GM12878 (cell line): ENCODE results near the gene PLEKHA5. TPM values are rescaled to one million over a fixed set of nuclear protein-coding genes. Genes with fewer than 3 reads are reported as not detected.
"Not testable (repeated sequence)": the region's sequence is repeated elsewhere in the genome, so short reads cannot be mapped to it uniquely, and the experiment has no call there.

Source experiments
- ATAC-seq: fragments of 200-7000 bp; cut with Tn5 transposase; 3 replicates; pipeline ENCODE4 v1.9.1; 2020; ENCODE audit warnings: mild to moderate bottlenecking, moderate library complexity
- BruUV-seq: library from RNA; stranded (reverse); fragments of 400-500 nt; replicated peaks from 2 replicates; lab custom pipeline; 2021; lab: Mats Ljungman, UMichigan
- CTCF ChIA-PET: fragments of 300-600 bp; sonication (Branson Sonifier 250); formaldehyde crosslinking; extraction: SDS; loops from one replicate; lab custom pipeline; 2021; ENCODE audit warnings: inconsistent platforms; lab: Yijun Ruan, JAX
- POLR2A ChIA-PET: fragments of 350-600 bp; formaldehyde crosslinking; extraction: SDS; loops from one replicate; lab custom pipeline; 2021; ENCODE audit warnings: inconsistent platforms; lab: Charles Lee
- RAD21 ChIA-PET: fragments of 300-600 bp; sonication (Branson Sonifier 250); formaldehyde crosslinking; loops from one replicate; lab custom pipeline; 2023; ENCODE audit warnings: antibody characterized with exemption; ENCODE audit not compliant: unreplicated experiment; lab: Charles Lee
- SMC1A ChIA-PET: fragments of 300-600 bp; sonication (Branson Sonifier 250); formaldehyde crosslinking; loops from one replicate; lab custom pipeline; 2023; ENCODE audit not compliant: unreplicated experiment, uncharacterized antibody; lab: Charles Lee
- DNase-seq: peaks from one replicate; pipeline ENCODE4 v3.0.0-alpha.2; 2011; ENCODE audit warnings: low read depth, low spot score
- FAIRE-seq: peaks from 3 replicates; lab custom pipeline; 2011; peaks lifted over from hg19 to GRCh38; lab: Jason Lieb, UNC
- H2AFZ ChIP-seq: 2 replicates; pipeline ENCODE4 v1.6.0; 2011; ENCODE audit warnings: low read depth, low read length, control low read depth; ENCODE audit not compliant: control insufficient read depth
- H3K27ac ChIP-seq: 2 replicates; pipeline ENCODE4 v1.5.1; 2011; ENCODE audit warnings: control low read depth; ENCODE audit not compliant: control insufficient read depth, insufficient read depth
- H3K27me3 ChIP-seq, 2 experiments: replicated peaks in 1 of 2; 2 replicates each; pipeline versions ENCODE4 v1.6.0 to v1.6.1; 2011; ENCODE audit warnings: low read length in 1 of 2; ENCODE audit not compliant: control insufficient read depth in 2 of 2, insufficient read depth in 2 of 2
- H3K36me3 ChIP-seq, 2 experiments: 2 replicates each; pipeline ENCODE4 v1.5.1; 2011; ENCODE audit warnings: low read length in 1 of 2; ENCODE audit not compliant: control insufficient read depth in 2 of 2, insufficient read depth in 2 of 2
- H3K4me1 ChIP-seq: 2 replicates; pipeline ENCODE4 v1.6.1; 2011; ENCODE audit warnings: mild to moderate bottlenecking, low read length, moderate library complexity, mixed read lengths; ENCODE audit not compliant: control insufficient read depth, insufficient read depth
- H3K4me2 ChIP-seq: 2 replicates; pipeline ENCODE4 v1.6.0; 2011; ENCODE audit warnings: control low read depth; ENCODE audit not compliant: control insufficient read depth, insufficient read depth
- H3K4me3 ChIP-seq: fragments of 200-600 bp; sonication (generic); 2 replicates; pipeline ENCODE4 v1.5.1; 2016
- H3K79me2 ChIP-seq: 2 replicates; pipeline ENCODE4 v1.6.0; 2011; ENCODE audit warnings: low read length; ENCODE audit not compliant: control insufficient read depth, insufficient read depth
- H3K9ac ChIP-seq: 2 replicates; pipeline ENCODE4 v1.8.0; 2011; ENCODE audit warnings: low read length, control low read depth, mixed read lengths; ENCODE audit not compliant: control insufficient read depth, insufficient read depth
- H3K9me3 ChIP-seq: replicated peaks from 3 replicates; pipeline ENCODE4 v1.5.1; 2011; ENCODE audit warnings: mild to moderate bottlenecking, low read length; ENCODE audit not compliant: control insufficient read depth, insufficient read depth
- H4K20me1 ChIP-seq: 2 replicates; pipeline ENCODE4 v1.6.0; 2011; ENCODE audit not compliant: control insufficient read depth, insufficient read depth
- BRCA1 ChIP-seq: IDR thresholded peaks from 2 replicates; pipeline ENCODE4 v1.6.1; 2011; ENCODE audit warnings: low read depth, low read length, improper control_type of control experiment
- DPF2 ChIP-seq: fragments of 450-650 bp; IDR thresholded peaks from 2 replicates; pipeline ENCODE4 v1.6.1; 2017; ENCODE audit warnings: mild to moderate bottlenecking
- HDAC6 ChIP-seq: fragments of 200-600 bp; sonication (generic); IDR thresholded peaks from one replicate; pipeline ENCODE4 v1.8.0; 2017; ENCODE audit warnings: antibody characterized with exemption; ENCODE audit not compliant: unreplicated experiment
- KDM1A ChIP-seq: fragments of 200-600 bp; sonication (generic); IDR thresholded peaks from 2 replicates; pipeline ENCODE4 v1.6.1; 2016; ENCODE audit warnings: borderline replicate concordance
- MEF2B ChIP-seq: fragments of 450-650 bp; IDR thresholded peaks from 2 replicates; pipeline ENCODE4 v1.6.1; 2018; ENCODE audit warnings: mild to moderate bottlenecking, moderate library complexity; ENCODE audit not compliant: partially characterized antibody, poor library complexity, severe bottlenecking
- PBX3 ChIP-seq: IDR thresholded peaks from 2 replicates; pipeline ENCODE4 v1.6.1; 2011; ENCODE audit warnings: mild to moderate bottlenecking, low read depth, low read length, moderate library complexity; ENCODE audit not compliant: insufficient replicate concordance
- POLR2AphosphoS5 ChIP-seq: IDR thresholded peaks from 2 replicates; pipeline ENCODE4 v1.6.1; 2011; ENCODE audit warnings: mild to moderate bottlenecking, low read length, inconsistent platforms
- PRDM15 ChIP-seq: fragments of 450-650 bp; formaldehyde crosslinking; IDR thresholded peaks from 2 replicates; pipeline ENCODE4 v1.4.0; 2020; ENCODE audit warnings: mild to moderate bottlenecking, moderate library complexity
- RFX5 ChIP-seq: IDR thresholded peaks from 2 replicates; pipeline ENCODE4 v1.6.1; 2011; ENCODE audit warnings: low read depth, low read length, improper control_type of control experiment
- SMC3 ChIP-seq: IDR thresholded peaks from 2 replicates; pipeline ENCODE4 v1.6.1; 2011; ENCODE audit warnings: low read length, improper control_type of control experiment, borderline replicate concordance
- USF1 ChIP-seq: IDR thresholded peaks from 2 replicates; pipeline ENCODE4 v1.6.1; 2011; ENCODE audit warnings: borderline replicate concordance, low read depth, mild to moderate bottlenecking, moderate library complexity, mixed read lengths, low read length; ENCODE audit not compliant: insufficient read depth; ENCODE audit errors: extremely low read length
- ZNF24 ChIP-seq: fragments of 450-650 bp; IDR thresholded peaks from 2 replicates; pipeline ENCODE4 v1.6.1; 2017; ENCODE audit warnings: antibody characterized with exemption, mild to moderate bottlenecking
- ZSCAN29 ChIP-seq: fragments of 450-650 bp; IDR thresholded peaks from 2 replicates; pipeline ENCODE4 v1.6.1; 2017; ENCODE audit warnings: mild to moderate bottlenecking, moderate library complexity
- WGBS: methylation state at CpG from one replicate; pipeline ENCODE4 v1.1.6; 2016; ENCODE audit warnings: low lambda C conversion rate; ENCODE audit not compliant: insufficient replicate concordance, insufficient coverage; ENCODE audit errors: missing lambda C conversion rate; 5-methylcytosine and 5-hydroxymethylcytosine counted together
- in situ Hi-C: fragments of 300-500 bp; cut with MboI; formaldehyde crosslinking; loops from 9 replicates; pipeline ENCODE4 v1.14.3; 2018; ENCODE audit warnings: mixed read lengths
- intact Hi-C: fragments of 100-400 bp; cut with micrococcal nuclease; formaldehyde crosslinking; loops from one replicate; pipeline ENCODE4 v1.14.2; 2022; ENCODE audit not compliant: unreplicated experiment
- polyA plus RNA-seq, 11 experiments: library from polyadenylated mRNA; depleted of rRNA in 4 of 11; unstranded in 6 of 11; stranded (reverse) in 5 of 11; fragments of >200 nt; fragmentation: Nextera tagmentation in 4 of 11; fragmentation: Illumina TruSeq in 1 of 11; extraction: Ambion mirVana in 4 of 11; extraction: Trizol in 1 of 11; gene quantifications; 1 replicate in 1 of 11; 2 replicates in 10 of 11; pipeline versions ENCODE4 v1.2.1 to v1.2.3, GENCODE V29; 2011 to 2016; ENCODE audit warnings: inconsistent platforms in 2 of 11, missing spikeins in 2 of 11, low read depth in 1 of 11
- total RNA-seq, 4 experiments: library from RNA; depleted of rRNA in 3 of 4; stranded (reverse); fragments of >200 nt in 3 of 4; fragmentation: Illumina TruSeq in 1 of 4; extraction: Trizol in 1 of 4; gene quantifications; 2 replicates each; pipeline versions ENCODE4 v1.2.1 to v1.2.3, GENCODE V29; 2013 to 2021

PLEKHA5 gene
- total and polyA plus RNA-seq, 10 of the 15 experiments (the other 5 are each of a cell fraction or from before 2014, with no cell fraction given) = 0.09 to 0.33 (median 0.18) TPM; not detected in 3

- H3K27ac ChIP-seq = no peak overlapping the region
- no peaks in the 10 kb centered on the region for H4K20me1 ChIP-seq
- RAD21 ChIA-PET = interaction anchor here (0.7 to 1.5 kb wide), 2 partner anchors 17 to 742 kb away, joined by 3 read pairs; no protein-coding TSS in a partner anchor
- BruUV-seq = no TSS peak
- intact Hi-C loops (no loop called here), in situ Hi-C loops (no loop called here)
- POLR2A ChIA-PET = no interaction called here
- TF ChIP-seq PBX3 (no peak), MEF2B (no peak), USF1 (no peak), PRDM15 (CRISPR knock-in tag) (no peak), HDAC6 (no peak), RFX5 (no peak), SMC3 (no peak), POLR2AphosphoS5 (no peak), ZNF24 (no peak), KDM1A (no peak), ZSCAN29 (no peak), BRCA1 (no peak), DPF2 (no peak)
- H3K9ac ChIP-seq = no peak overlapping the region
- DNase-seq (no peak), ATAC-seq (no peak), FAIRE-seq (no peak)
- no peak overlapping the region for H2AFZ ChIP-seq
- CTCF ChIA-PET = no interaction called here
- H3K4me3 ChIP-seq = no peak overlapping the region
- SMC1A ChIA-PET = no interaction called here
- no peaks in the 10 kb centered on the region for H3K4me1 ChIP-seq
- WGBS = 67% methylated on average over 1 of the region's 1 CpG
- no peaks in the 10 kb centered on the region for H3K27me3 ChIP-seq
- H3K36me3 ChIP-seq = no peaks in the 10 kb centered on the region
- no peaks in the 10 kb centered on the region for H3K79me2 ChIP-seq
- no peaks in the 10 kb centered on the region for H3K9me3 ChIP-seq
- H3K4me2 ChIP-seq = no peak overlapping the region
Measured at GRCh38 chr12:19169222-19169621, 39.7 kb downstream of the PLEKHA5 start.

GRCh38 chr12:19170286-19170685 is 40.8 kb downstream of the PLEKHA5 start:
- BruUV-seq, SMC1A ChIA-PET, DNase-seq, H3K27ac ChIP-seq, FAIRE-seq, H3K79me2 ChIP-seq, H3K36me3 ChIP-seq, intact Hi-C loops, H4K20me1 ChIP-seq, CTCF ChIA-PET, H3K4me2 ChIP-seq, RAD21 ChIA-PET, H3K9ac ChIP-seq, H3K9me3 ChIP-seq, H2AFZ ChIP-seq, POLR2A ChIA-PET, in situ Hi-C loops, H3K4me3 ChIP-seq, ATAC-seq, H3K27me3 ChIP-seq, H3K4me1 ChIP-seq: not testable (repeated sequence)
- WGBS = 21% methylated on average over 9 of the region's 9 CpGs
